Activated CD8-positive, alpha-beta T cell treated with anti-CD3 and anti-CD28 coated beads for 36 hours (primary cell): ENCODE measurements around the gene TMEM101. TPM values are rescaled to one million over a fixed set of nuclear protein-coding genes. Genes with fewer than 3 reads are reported as not detected.
"Not testable (repeated sequence)": the region's sequence is repeated elsewhere in the genome, so short reads cannot be mapped to it uniquely, and the experiment has no call there.

Experiments used
- ATAC-seq: fragments of 200-7000 bp; cut with Tn5 transposase; one replicate; pipeline ENCODE4 v1.10.0; 2021; ENCODE audit warnings: mild to moderate bottlenecking, moderate library complexity
- CTCF ChIA-PET: fragments of 350-600 bp; sonication (Branson Sonifier 250); formaldehyde crosslinking; loops from one replicate; lab custom pipeline; 2021; ENCODE audit warnings: antibody characterized with exemption; lab: Charles Lee
- POLR2A ChIA-PET: fragments of 350-600 bp; sonication (Branson Sonifier 250); formaldehyde crosslinking; loops from one replicate; lab custom pipeline; 2021; ENCODE audit warnings: antibody characterized with exemption; lab: Charles Lee
- DNase-seq: peaks from one replicate; pipeline ENCODE4 v3.0.0-alpha.2; 2020
- H3K27ac Mint-ChIP-seq: one replicate; pipeline ENCODE4 v1.8.0; 2021; ENCODE audit warnings: mild to moderate bottlenecking, mixed read lengths
- H3K27me3 Mint-ChIP-seq: one replicate; pipeline ENCODE4 v1.8.0; 2021; ENCODE audit warnings: mixed read lengths
- H3K36me3 Mint-ChIP-seq: one replicate; pipeline ENCODE4 v1.8.0; 2021; ENCODE audit warnings: low read depth, mixed read lengths
- H3K4me1 Mint-ChIP-seq: one replicate; pipeline ENCODE4 v1.8.0; 2021; ENCODE audit warnings: low read depth, mixed read lengths
- H3K4me3 Mint-ChIP-seq: one replicate; pipeline ENCODE4 v1.8.0; 2021; ENCODE audit warnings: mild to moderate bottlenecking, moderate library complexity, mixed read lengths
- H3K9me3 Mint-ChIP-seq: one replicate; pipeline ENCODE4 v1.8.0; 2021; ENCODE audit warnings: mixed read lengths
- intact Hi-C: fragments of 100-400 bp; cut with micrococcal nuclease; formaldehyde crosslinking; loops from one replicate; pipeline ENCODE4 v1.10.0; 2022
- total RNA-seq, 2 experiments: library from RNA; stranded (reverse); gene quantifications; one replicate each; pipeline ENCODE4 v1.2.3, GENCODE V29; 2021
- TF ChIP-seq, protein P1 (sequence below): fragments of 200-600 bp; IDR thresholded peaks from one replicate; pipeline ENCODE4 v1.8.0; 2022; ENCODE audit warnings: antibody characterized with exemption, mild to moderate bottlenecking

The TMEM101 gene
- total RNA-seq, 2 experiments from 2014 or later, result 26.1 to 28.5 TPM

DNA sequence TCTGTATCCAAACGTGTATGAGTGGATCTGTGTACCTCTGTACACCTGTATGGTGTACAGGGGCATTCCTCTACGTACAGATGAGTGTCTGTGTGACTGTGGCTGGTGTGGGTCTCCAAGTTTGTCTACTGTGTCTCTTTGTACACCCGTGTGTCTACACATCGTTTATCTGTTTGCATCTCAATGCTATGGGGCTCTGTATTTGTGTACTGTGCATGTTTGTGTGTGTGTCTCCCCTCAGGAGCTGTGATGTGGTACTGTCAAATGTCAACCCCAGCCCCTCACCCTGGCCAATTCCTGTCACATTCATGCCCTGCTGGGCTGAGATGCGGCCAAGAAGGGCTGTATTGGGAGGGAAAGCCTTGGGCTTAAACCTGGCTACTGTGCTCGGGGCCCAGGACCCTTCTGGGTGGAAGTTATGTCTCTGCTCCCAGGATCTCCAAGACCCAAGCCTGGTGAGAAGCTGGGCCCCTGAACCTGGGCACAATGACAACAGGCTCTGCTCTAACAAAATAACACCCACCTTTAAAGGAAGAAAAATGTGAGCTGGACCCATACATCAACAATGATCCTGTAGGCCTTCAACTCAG is 13.8 kb downstream of the TMEM101 start:
- no peaks in the 10 kb centered on the region for H3K36me3 Mint-ChIP-seq
- no peak overlapping the region for H3K4me3 Mint-ChIP-seq
- intact Hi-C loops, result no loop called here
- CTCF ChIA-PET, result interaction anchor here (3.0 to 3.4 kb wide), 2 partner anchors 58 to 122 kb away, joined by 12 to 17 read pairs; partner anchors contain the start of gene PPY
- no peaks in the 10 kb centered on the region for H3K9me3 Mint-ChIP-seq
- peaks cover 15% of the 10 kb centered on the region for H3K27me3 Mint-ChIP-seq
- TF ChIP-seq, protein P1, sequence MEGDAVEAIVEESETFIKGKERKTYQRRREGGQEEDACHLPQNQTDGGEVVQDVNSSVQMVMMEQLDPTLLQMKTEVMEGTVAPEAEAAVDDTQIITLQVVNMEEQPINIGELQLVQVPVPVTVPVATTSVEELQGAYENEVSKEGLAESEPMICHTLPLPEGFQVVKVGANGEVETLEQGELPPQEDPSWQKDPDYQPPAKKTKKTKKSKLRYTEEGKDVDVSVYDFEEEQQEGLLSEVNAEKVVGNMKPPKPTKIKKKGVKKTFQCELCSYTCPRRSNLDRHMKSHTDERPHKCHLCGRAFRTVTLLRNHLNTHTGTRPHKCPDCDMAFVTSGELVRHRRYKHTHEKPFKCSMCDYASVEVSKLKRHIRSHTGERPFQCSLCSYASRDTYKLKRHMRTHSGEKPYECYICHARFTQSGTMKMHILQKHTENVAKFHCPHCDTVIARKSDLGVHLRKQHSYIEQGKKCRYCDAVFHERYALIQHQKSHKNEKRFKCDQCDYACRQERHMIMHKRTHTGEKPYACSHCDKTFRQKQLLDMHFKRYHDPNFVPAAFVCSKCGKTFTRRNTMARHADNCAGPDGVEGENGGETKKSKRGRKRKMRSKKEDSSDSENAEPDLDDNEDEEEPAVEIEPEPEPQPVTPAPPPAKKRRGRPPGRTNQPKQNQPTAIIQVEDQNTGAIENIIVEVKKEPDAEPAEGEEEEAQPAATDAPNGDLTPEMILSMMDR, result no peak
- DNase-seq (no peak), ATAC-seq (no peak)
- peaks cover 4% of the 10 kb centered on the region for H3K4me1 Mint-ChIP-seq
- POLR2A ChIA-PET, result no interaction called here
- H3K27ac Mint-ChIP-seq, result no peak overlapping the region

- H3K4me3 Mint-ChIP-seq, result no peak overlapping the region
- peaks cover 2% of the 10 kb centered on the region for H3K4me1 Mint-ChIP-seq
- ATAC-seq, result no peak
- H3K36me3 Mint-ChIP-seq, result no peaks in the 10 kb centered on the region
- CTCF ChIA-PET, result interaction anchor here (0.7 to 3.0 kb wide), 3 partner anchors 56 to 121 kb away, joined by 3 to 17 read pairs (median 4); no protein-coding TSS in a partner anchor
- TF ChIP-seq, protein P1, result no peak
- POLR2A ChIA-PET, result no interaction called here
- H3K27me3 Mint-ChIP-seq, result peaks cover 13% of the 10 kb centered on the region
- H3K27ac Mint-ChIP-seq, result no peak overlapping the region
- DNase-seq, result no peak
- H3K9me3 Mint-ChIP-seq, result no peaks in the 10 kb centered on the region
- intact Hi-C loops, result no loop called here
Observed at GRCh38 chr17:44000141-44000860, 14.5 kb downstream of the TMEM101 start.

GRCh38 chr17:43999024-43999423 is 15.7 kb downstream of the TMEM101 start:
- no peaks in the 10 kb centered on the region for H3K9me3 Mint-ChIP-seq
- POLR2A ChIA-PET, result no interaction called here
- H3K27ac Mint-ChIP-seq, result no peak overlapping the region
- no peak overlapping the region for H3K4me3 Mint-ChIP-seq
- CTCF ChIA-PET, result interaction anchor here (0.8 to 6.2 kb wide), 7 partner anchors 8 to 120 kb away, joined by 3 to 62 read pairs (median 3); partner anchors contain the start of gene PPY
- H3K36me3 Mint-ChIP-seq, result no peaks in the 10 kb centered on the region
- peaks cover 10% of the 10 kb centered on the region for H3K27me3 Mint-ChIP-seq
- DNase-seq (no peak), ATAC-seq (no peak)
- no peaks in the 10 kb centered on the region for H3K4me1 Mint-ChIP-seq
- TF ChIP-seq, protein P1, result no peak
- intact Hi-C loops, result no loop called here

- intact Hi-C loops, result no loop called here
- POLR2A ChIA-PET, result no interaction called here
- Mint-ChIP-seq H3K27me3 (peaks cover 9% of the 10 kb centered on the region), H3K4me3 (no peak overlapping the region), H3K36me3 (no peaks in the 10 kb centered on the region), H3K4me1 (no peaks in the 10 kb centered on the region), H3K27ac (no peak overlapping the region), H3K9me3 (no peaks in the 10 kb centered on the region)
- CTCF ChIA-PET, result interaction anchor here (0.8 to 6.2 kb wide), 6 partner anchors 8 to 119 kb away, joined by 3 to 62 read pairs (median 5); partner anchors contain the start of gene PPY
- DNase-seq (no peak), ATAC-seq (no peak)
- TF ChIP-seq, protein P1, result no peak
Observed at GRCh38 chr17:43998552-43998951, 16.2 kb downstream of the TMEM101 start.

GRCh38 chr17:43997180-43997579 is 17.6 kb downstream of the TMEM101 start:
- H3K9me3 Mint-ChIP-seq, POLR2A ChIA-PET, H3K27ac Mint-ChIP-seq, H3K36me3 Mint-ChIP-seq, intact Hi-C loops, ATAC-seq, H3K4me1 Mint-ChIP-seq, H3K4me3 Mint-ChIP-seq, DNase-seq: not testable (repeated sequence)
- CTCF ChIA-PET, result interaction anchor here (0.8 to 6.2 kb wide), 6 partner anchors 14 to 119 kb away, joined by 3 to 62 read pairs (median 10); partner anchors contain the start of gene PPY
- H3K27me3 Mint-ChIP-seq, result peaks cover 11% of the 10 kb centered on the region
